ENCODE measurements around the gene LIPC. TPM values are rescaled to one million over a fixed set of nuclear protein-coding genes. Genes with fewer than 3 reads are reported as not detected.

Gene LIPC
- total and polyA plus RNA-seq, 10 of the 15 experiments (the other 5 are each of a cell fraction or from before 2014, with no cell fraction given), result 0.06 to 0.31 (median 0.16) TPM; not detected in 1

DNA sequence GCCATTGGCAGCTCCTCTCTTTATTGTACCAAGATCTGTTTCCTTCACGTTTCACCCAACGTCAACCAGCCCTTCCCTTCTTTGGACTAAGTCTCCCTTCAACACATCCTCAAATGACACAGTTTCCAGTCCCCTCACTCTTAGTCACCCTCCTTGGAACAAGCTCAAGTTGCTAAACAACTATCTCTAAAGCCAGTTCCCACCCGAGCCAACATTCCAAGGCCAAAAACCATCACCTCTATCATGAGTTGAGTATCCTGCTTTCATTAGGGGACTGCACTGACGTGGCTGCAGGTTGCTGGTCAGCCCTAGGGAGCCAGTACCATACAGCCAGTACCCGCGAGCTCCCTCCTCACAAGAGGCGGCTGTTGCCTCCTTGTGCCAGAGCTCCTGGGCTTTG lies 73.8 kb downstream of the LIPC start:
- POLR2A ChIA-PET, result interaction anchor here (1.5 kb wide), 1 partner anchor 25 kb away, joined by 3 read pairs; no protein-coding TSS in a partner anchor

GRCh38 chr15:58506064-58506490 lies 74.3 kb downstream of the LIPC start:
- H3K4me1 ChIP-seq (ENCODE audit: control insufficient read depth, insufficient read depth, low read length), result peaks cover 6% of the 10 kb centered on the region
- TF ChIP-seq GATAD2B (conservative IDR thresholded peaks at IDR 0.05; ENCODE audit: low read depth) (no peak), LARP7 (IDR thresholded peaks at IDR 0.05) (no peak), CBFB (IDR thresholded peaks at IDR 0.05; ENCODE audit: low read depth) (no peak), CUX1 (IDR thresholded peaks at IDR 0.05; ENCODE audit: insufficient replicate concordance, low read depth, low read length) (no peak), SRF (IDR thresholded peaks at IDR 0.05; ENCODE audit: low read depth in 2 of 2, low read length in 2 of 2) (no peak), RCOR1 (conservative IDR thresholded peaks at IDR 0.05; ENCODE audit: low read depth, low read length) (no peak), HDGF (IDR thresholded peaks at IDR 0.05) (no peak), BMI1 (IDR thresholded peaks at IDR 0.05; ENCODE audit: borderline replicate concordance) (no peak)
- H3K9ac ChIP-seq (ENCODE audit: control insufficient read depth, insufficient read depth, low read length), result no peak overlapping the region
- CTCF ChIA-PET, result interaction anchor here (0.6 to 1.3 kb wide), 3 partner anchors 11 to 235 kb away, joined by 3 read pairs; no protein-coding TSS in a partner anchor
- in situ Hi-C loops (cut with MboI) (no loop called here), intact Hi-C loops (cut with micrococcal nuclease; ENCODE audit: unreplicated experiment) (no loop called here)
- RAD21 ChIA-PET (ENCODE audit: unreplicated experiment), result interaction anchor here (1.2 to 1.4 kb wide), 3 partner anchors 10 to 45 kb away, joined by 3 to 7 read pairs (median 3); no protein-coding TSS in a partner anchor
- no peak overlapping the region for H3K4me3 ChIP-seq
- H3K36me3 ChIP-seq (ENCODE audit: control insufficient read depth in 2 of 2, insufficient read depth in 2 of 2, low read length in 1 of 2), result no peaks in the 10 kb centered on the region
- DNase-seq (ENCODE audit: low read depth, low spot score) (no peak), ATAC-seq (no peak), FAIRE-seq (no peak)
- H3K27me3 ChIP-seq (replicated peaks in 1 of 2; ENCODE audit: control insufficient read depth in 2 of 2, insufficient read depth in 2 of 2, low read length in 1 of 2), result no peaks in the 10 kb centered on the region
- POLR2A ChIA-PET, result interaction anchor here (1.5 kb wide), 1 partner anchor 25 kb away, joined by 3 read pairs; no protein-coding TSS in a partner anchor
- SMC1A ChIA-PET (ENCODE audit: uncharacterized antibody, unreplicated experiment), result interaction anchor here (1.1 to 2.2 kb wide), 6 partner anchors 10 to 85 kb away, joined by 3 to 7 read pairs (median 4); no protein-coding TSS in a partner anchor
- H3K9me3 ChIP-seq (replicated peaks; ENCODE audit: control insufficient read depth, insufficient read depth, low read length), result no peaks in the 10 kb centered on the region; the same call in 2 of the 3 replicates
- no peak overlapping the region for H2AFZ ChIP-seq (ENCODE audit: control insufficient read depth, low read depth, low read length)
- H3K4me2 ChIP-seq (ENCODE audit: control insufficient read depth, insufficient read depth), result no peak overlapping the region
- no peaks in the 10 kb centered on the region for H3K79me2 ChIP-seq (ENCODE audit: control insufficient read depth, insufficient read depth, low read length)
- no TSS peak for BruUV-seq (replicated peaks)
- H4K20me1 ChIP-seq (ENCODE audit: control insufficient read depth, insufficient read depth), result no peaks in the 10 kb centered on the region
- 35% methylated on average over 4 of the region's 4 CpGs for WGBS (ENCODE audit: insufficient coverage, insufficient replicate concordance, low lambda C conversion rate, missing lambda C conversion rate)
- no peak overlapping the region for H3K27ac ChIP-seq (ENCODE audit: control insufficient read depth, insufficient read depth)

More for the DNA sequence above, 73.8 kb downstream of the LIPC start:
- H3K27ac ChIP-seq (ENCODE audit: control insufficient read depth, insufficient read depth), result no peak overlapping the region
- no peak for ATAC-seq
- intact Hi-C loops (cut with micrococcal nuclease; ENCODE audit: unreplicated experiment), result no loop called here
- H3K9me3 ChIP-seq (replicated peaks; ENCODE audit: control insufficient read depth, insufficient read depth, low read length), result no peaks in the 10 kb centered on the region; the same call in 2 of the 3 replicates
- no peak for DNase-seq (ENCODE audit: low read depth, low spot score)
- H4K20me1 ChIP-seq (ENCODE audit: control insufficient read depth, insufficient read depth), result no peaks in the 10 kb centered on the region
- in situ Hi-C loops (cut with MboI), result no loop called here
- no peak overlapping the region for H3K4me2 ChIP-seq (ENCODE audit: control insufficient read depth, insufficient read depth)
- no peak overlapping the region for H3K4me3 ChIP-seq
- H3K27me3 ChIP-seq (replicated peaks in 1 of 2; ENCODE audit: control insufficient read depth in 2 of 2, insufficient read depth in 2 of 2, low read length in 1 of 2), result no peaks in the 10 kb centered on the region
- no peak overlapping the region for H2AFZ ChIP-seq (ENCODE audit: control insufficient read depth, low read depth, low read length)
- no peak for TF ChIP-seq JUND (IDR thresholded peaks at IDR 0.05; ENCODE audit: low read depth, low read length)
- no peak for TF ChIP-seq EZH2 (IDR thresholded peaks at IDR 0.05; ENCODE audit: borderline replicate concordance, control insufficient read depth, low read depth, low read length)
- no peak for TF ChIP-seq CBFB (IDR thresholded peaks at IDR 0.05; ENCODE audit: low read depth)
- TF ChIP-seq, protein P1, sequence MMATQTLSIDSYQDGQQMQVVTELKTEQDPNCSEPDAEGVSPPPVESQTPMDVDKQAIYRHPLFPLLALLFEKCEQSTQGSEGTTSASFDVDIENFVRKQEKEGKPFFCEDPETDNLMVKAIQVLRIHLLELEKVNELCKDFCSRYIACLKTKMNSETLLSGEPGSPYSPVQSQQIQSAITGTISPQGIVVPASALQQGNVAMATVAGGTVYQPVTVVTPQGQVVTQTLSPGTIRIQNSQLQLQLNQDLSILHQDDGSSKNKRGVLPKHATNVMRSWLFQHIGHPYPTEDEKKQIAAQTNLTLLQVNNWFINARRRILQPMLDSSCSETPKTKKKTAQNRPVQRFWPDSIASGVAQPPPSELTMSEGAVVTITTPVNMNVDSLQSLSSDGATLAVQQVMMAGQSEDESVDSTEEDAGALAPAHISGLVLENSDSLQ (IDR thresholded peaks at IDR 0.05), result no peak
- FAIRE-seq, result no peak
- no peaks in the 10 kb centered on the region for H3K36me3 ChIP-seq (ENCODE audit: control insufficient read depth in 2 of 2, insufficient read depth in 2 of 2, low read length in 1 of 2)
- no peaks in the 10 kb centered on the region for H3K79me2 ChIP-seq (ENCODE audit: control insufficient read depth, insufficient read depth, low read length)
- WGBS (ENCODE audit: insufficient coverage, insufficient replicate concordance, low lambda C conversion rate, missing lambda C conversion rate), result 79% methylated on average over 7 of the region's 7 CpGs
- BruUV-seq (replicated peaks), result no TSS peak
- RAD21 ChIA-PET (ENCODE audit: unreplicated experiment), result interaction anchor here (1.0 to 1.8 kb wide), 6 partner anchors 10 to 265 kb away, joined by 3 to 7 read pairs (median 4); partner anchors contain the start of gene MINDY2
- SMC1A ChIA-PET (ENCODE audit: uncharacterized antibody, unreplicated experiment), result interaction anchor here (1.4 to 2.2 kb wide), 5 partner anchors 10 to 48 kb away, joined by 4 to 7 read pairs (median 6); no protein-coding TSS in a partner anchor
- H3K9ac ChIP-seq (ENCODE audit: control insufficient read depth, insufficient read depth, low read length), result no peak overlapping the region
- peaks cover 6% of the 10 kb centered on the region for H3K4me1 ChIP-seq (ENCODE audit: control insufficient read depth, insufficient read depth, low read length)
- CTCF ChIA-PET, result interaction anchor here (1.0 to 1.3 kb wide), 2 partner anchors 12 to 33 kb away, joined by 3 read pairs; no protein-coding TSS in a partner anchor

Measured in GM12878 (cell line).